ENCODE data around the gene REG3G. TPM values are rescaled to one million over a fixed set of nuclear protein-coding genes. Genes with fewer than 3 reads are reported as not detected.
"Not testable (repeated sequence)": the region's sequence is repeated elsewhere in the genome, so short reads cannot be mapped to it uniquely, and the experiment has no call there.

Gene REG3G
- total RNA-seq, 1 donor from 2014 or later, result not detected

GRCh38 chr2:78994789-78995188 is 30.7 kb upstream of the REG3G start:
- intact Hi-C loops (cut with micrococcal nuclease), result no loop called here
- Mint-ChIP-seq H3K9me3 (no peaks in the 10 kb centered on the region), H3K4me1 (ENCODE audit: low read depth) (no peaks in the 10 kb centered on the region), H3K27me3 (ENCODE audit: low read depth) (peaks cover 19% of the 10 kb centered on the region), H3K27ac (no peak overlapping the region), H3K4me3 (ENCODE audit: low read depth) (no peak overlapping the region), H3K36me3 (ENCODE audit: low read depth) (no peaks in the 10 kb centered on the region)
- no peak for DNase-seq (ENCODE audit: low spot score)

GRCh38 chr2:78999406-78999805 is 26.1 kb upstream of the REG3G start:
- no peak for DNase-seq (ENCODE audit: low spot score)
- Mint-ChIP-seq H3K4me1 (ENCODE audit: low read depth) (no peaks in the 10 kb centered on the region), H3K27me3 (ENCODE audit: low read depth) (peaks cover 3% of the 10 kb centered on the region), H3K9me3 (peaks cover 3% of the 10 kb centered on the region), H3K4me3 (ENCODE audit: low read depth) (no peak overlapping the region), H3K27ac (no peak overlapping the region), H3K36me3 (ENCODE audit: low read depth) (no peaks in the 10 kb centered on the region)
- intact Hi-C loops (cut with micrococcal nuclease), result no loop called here

- intact Hi-C loops (cut with micrococcal nuclease), result no loop called here
- Mint-ChIP-seq H3K4me1 (ENCODE audit: low read depth) (no peaks in the 10 kb centered on the region), H3K27me3 (ENCODE audit: low read depth) (no peaks in the 10 kb centered on the region), H3K9me3 (peaks cover 3% of the 10 kb centered on the region), H3K4me3 (ENCODE audit: low read depth) (no peak overlapping the region), H3K27ac (no peak overlapping the region), H3K36me3 (ENCODE audit: low read depth) (no peaks in the 10 kb centered on the region)
- DNase-seq (ENCODE audit: low spot score), result no peak
These were observed 25.4 kb upstream of the REG3G start for GRCh38 chr2:79000008-79000576.

- H3K4me1 Mint-ChIP-seq (ENCODE audit: low read depth), result no peaks in the 10 kb centered on the region
- no peak overlapping the region for H3K4me3 Mint-ChIP-seq (ENCODE audit: low read depth)
- intact Hi-C loops (cut with micrococcal nuclease), result no loop called here
- no peaks in the 10 kb centered on the region for H3K27me3 Mint-ChIP-seq (ENCODE audit: low read depth)
- no peak for DNase-seq (ENCODE audit: low spot score)
- H3K36me3 Mint-ChIP-seq (ENCODE audit: low read depth), result no peaks in the 10 kb centered on the region
- no peak overlapping the region for H3K27ac Mint-ChIP-seq
- peaks cover 3% of the 10 kb centered on the region for H3K9me3 Mint-ChIP-seq
These were observed 24.2 kb upstream of the REG3G start for GRCh38 chr2:79001285-79001684.

- intact Hi-C loops (cut with micrococcal nuclease), result no loop called here
- Mint-ChIP-seq H3K36me3 (ENCODE audit: low read depth) (no peaks in the 10 kb centered on the region), H3K4me3 (ENCODE audit: low read depth) (no peak overlapping the region), H3K9me3 (peaks cover 3% of the 10 kb centered on the region), H3K27me3 (ENCODE audit: low read depth) (no peaks in the 10 kb centered on the region), H3K4me1 (ENCODE audit: low read depth) (no peaks in the 10 kb centered on the region), H3K27ac (no peak overlapping the region)
- DNase-seq (ENCODE audit: low spot score), result no peak
These were observed 20.8 kb upstream of the REG3G start for GRCh38 chr2:79004680-79005079.

GRCh38 chr2:79005216-79005615 is 20.3 kb upstream of the REG3G start:
- Mint-ChIP-seq H3K4me1 (ENCODE audit: low read depth) (no peaks in the 10 kb centered on the region), H3K36me3 (ENCODE audit: low read depth) (no peaks in the 10 kb centered on the region)
- intact Hi-C loops (cut with micrococcal nuclease), result no loop called here

GRCh38 chr2:79009388-79009787 is 16.1 kb upstream of the REG3G start:
- no peaks in the 10 kb centered on the region for H3K4me1 Mint-ChIP-seq (ENCODE audit: low read depth)
- no peaks in the 10 kb centered on the region for H3K27me3 Mint-ChIP-seq (ENCODE audit: low read depth)
- intact Hi-C loops (cut with micrococcal nuclease), result no loop called here
- peaks cover 3% of the 10 kb centered on the region for H3K9me3 Mint-ChIP-seq
- H3K36me3 Mint-ChIP-seq (ENCODE audit: low read depth), result no peaks in the 10 kb centered on the region
- no peak for DNase-seq (ENCODE audit: low spot score)
- H3K27ac Mint-ChIP-seq, result no peak overlapping the region
- no peak overlapping the region for H3K4me3 Mint-ChIP-seq (ENCODE audit: low read depth)

More at GRCh38 chr2:79005216-79005615, 20.3 kb upstream of the REG3G start:
- DNase-seq (ENCODE audit: low spot score), result no peak
- peaks cover 3% of the 10 kb centered on the region for H3K9me3 Mint-ChIP-seq
- H3K27me3 Mint-ChIP-seq (ENCODE audit: low read depth), result no peaks in the 10 kb centered on the region
- H3K27ac Mint-ChIP-seq, result no peak overlapping the region
- no peak overlapping the region for H3K4me3 Mint-ChIP-seq (ENCODE audit: low read depth)

GRCh38 chr2:79011496-79011895 is 14.0 kb upstream of the REG3G start:
- Mint-ChIP-seq H3K27ac (no peak overlapping the region), H3K27me3 (ENCODE audit: low read depth) (no peaks in the 10 kb centered on the region), H3K9me3 (peaks cover 3% of the 10 kb centered on the region), H3K4me3 (ENCODE audit: low read depth) (no peak overlapping the region), H3K36me3 (ENCODE audit: low read depth) (no peaks in the 10 kb centered on the region), H3K4me1 (ENCODE audit: low read depth) (no peaks in the 10 kb centered on the region)
- intact Hi-C loops (cut with micrococcal nuclease), result no loop called here
- DNase-seq (ENCODE audit: low spot score), result no peak

GRCh38 chr2:79013629-79014028 is 11.9 kb upstream of the REG3G start:
- Mint-ChIP-seq H3K27me3 (ENCODE audit: low read depth) (no peaks in the 10 kb centered on the region), H3K4me1 (ENCODE audit: low read depth) (no peaks in the 10 kb centered on the region), H3K9me3 (peaks cover 6% of the 10 kb centered on the region), H3K4me3 (ENCODE audit: low read depth) (no peak overlapping the region), H3K27ac (no peak overlapping the region), H3K36me3 (ENCODE audit: low read depth) (no peaks in the 10 kb centered on the region)
- intact Hi-C loops (cut with micrococcal nuclease), result no loop called here
- DNase-seq (ENCODE audit: low spot score), result no peak

- Mint-ChIP-seq H3K4me3 (ENCODE audit: low read depth) (no peak overlapping the region), H3K36me3 (ENCODE audit: low read depth) (no peaks in the 10 kb centered on the region), H3K27me3 (ENCODE audit: low read depth) (no peaks in the 10 kb centered on the region), H3K27ac (no peak overlapping the region), H3K9me3 (peaks cover 6% of the 10 kb centered on the region), H3K4me1 (ENCODE audit: low read depth) (no peaks in the 10 kb centered on the region)
- no peak for DNase-seq (ENCODE audit: low spot score)
- intact Hi-C loops (cut with micrococcal nuclease), result no loop called here
These were observed 9.2 kb upstream of the REG3G start for GRCh38 chr2:79016342-79016741.

- no peak for DNase-seq (ENCODE audit: low spot score)
- no peaks in the 10 kb centered on the region for H3K36me3 Mint-ChIP-seq (ENCODE audit: low read depth)
- H3K9me3 Mint-ChIP-seq, result peaks cover 6% of the 10 kb centered on the region
- no peaks in the 10 kb centered on the region for H3K27me3 Mint-ChIP-seq (ENCODE audit: low read depth)
- intact Hi-C loops (cut with micrococcal nuclease), result no loop called here
- H3K27ac Mint-ChIP-seq, result no peak overlapping the region
- no peak overlapping the region for H3K4me3 Mint-ChIP-seq (ENCODE audit: low read depth)
- H3K4me1 Mint-ChIP-seq (ENCODE audit: low read depth), result no peaks in the 10 kb centered on the region
These were observed 559 bp downstream of the REG3G start for GRCh38 chr2:79026061-79026460.

GRCh38 chr2:79039944-79040343 is 14.4 kb downstream of the REG3G start:
- Mint-ChIP-seq H3K4me3 (ENCODE audit: low read depth) (no peak overlapping the region), H3K36me3 (ENCODE audit: low read depth) (no peaks in the 10 kb centered on the region), H3K27ac (no peak overlapping the region), H3K27me3 (ENCODE audit: low read depth) (no peaks in the 10 kb centered on the region), H3K9me3 (no peaks in the 10 kb centered on the region), H3K4me1 (ENCODE audit: low read depth) (no peaks in the 10 kb centered on the region)
- DNase-seq (ENCODE audit: low spot score), result no peak
- intact Hi-C loops (cut with micrococcal nuclease), result no loop called here

- Mint-ChIP-seq H3K4me1 (ENCODE audit: low read depth) (no peaks in the 10 kb centered on the region), H3K4me3 (ENCODE audit: low read depth) (no peak overlapping the region), H3K36me3 (ENCODE audit: low read depth) (no peaks in the 10 kb centered on the region), H3K27ac (no peak overlapping the region), H3K9me3 (no peaks in the 10 kb centered on the region), H3K27me3 (ENCODE audit: low read depth) (no peaks in the 10 kb centered on the region)
- intact Hi-C loops (cut with micrococcal nuclease), result no loop called here
- DNase-seq (ENCODE audit: low spot score), result no peak
These were observed 15.5 kb downstream of the REG3G start for GRCh38 chr2:79041032-79041448.

GRCh38 chr2:79053486-79053885 is 28.0 kb downstream of the REG3G start:
- peaks cover 13% of the 10 kb centered on the region for H3K9me3 Mint-ChIP-seq
- H3K4me3 Mint-ChIP-seq (ENCODE audit: low read depth); H3K27ac Mint-ChIP-seq; H3K36me3 Mint-ChIP-seq (ENCODE audit: low read depth); H3K27me3 Mint-ChIP-seq (ENCODE audit: low read depth); H3K4me1 Mint-ChIP-seq (ENCODE audit: low read depth); DNase-seq (ENCODE audit: low spot score); intact Hi-C loops (cut with micrococcal nuclease): not testable (repeated sequence)

Data from activated T-helper 2 cell treated with anti-CD3 and anti-CD28 coated beads, Interferon-gamma antibody, Interleukin-2, Interleukin-4, amounts not matched to agents 10 μg/mL and 5 μg/mL and 100 μg/mL, durations not matched to agents 14 hours and 24 hours and 36 hours (primary cell).